Measurements from ENCODE around the gene MIDN.

The MIDN gene

DNA sequence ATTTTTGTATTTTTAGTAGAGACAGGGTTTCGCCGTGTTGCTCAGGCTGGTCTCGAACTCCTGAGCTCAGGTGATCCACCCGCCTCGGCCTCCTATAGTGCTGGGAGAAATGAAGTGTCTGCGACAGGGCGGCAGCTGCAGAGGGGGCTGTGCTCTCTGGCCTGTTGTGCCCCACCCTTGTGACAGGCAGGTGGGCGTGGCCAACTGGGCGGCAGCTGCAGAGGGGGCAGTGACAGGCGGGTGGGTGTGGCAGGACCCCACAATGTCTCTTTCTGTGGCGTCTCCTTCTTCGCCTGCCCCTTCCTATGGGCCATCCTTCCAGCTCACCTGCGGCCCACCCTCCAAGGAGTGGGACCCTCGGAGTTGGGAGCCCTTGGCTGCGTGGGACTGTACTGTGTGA lies 31.0 kb upstream of the MIDN start:
- Histone ChIP-seq H3K27ac (ENCODE audit: low read depth, low read length) (no peak overlapping the region), H4K20me1 (ENCODE audit: control insufficient read depth, insufficient read depth, low read depth, low read length) (peaks cover 8% of the 10 kb centered on the region; the same call in 1 of the 2 replicates), H3K4me1 (ENCODE audit: control insufficient read depth, low read length) (peaks cover 8% of the 10 kb centered on the region), H3K9me3 (ENCODE audit: control insufficient read depth, insufficient read depth, low read length) (no peaks in the 10 kb centered on the region), H3K4me2 (ENCODE audit: low read length) (no peak overlapping the region), H3F3A (ENCODE audit: control insufficient read depth, insufficient read depth) (no peaks in the 10 kb centered on the region), H3K79me2 (ENCODE audit: control insufficient read depth, low read length) (peaks cover 81% of the 10 kb centered on the region), H3K4me3 (ENCODE audit: low read length) (no peak overlapping the region), H3K27me3 (ENCODE audit: control insufficient read depth, low read length) (no peaks in the 10 kb centered on the region), H3K9me2 (replicated peaks; ENCODE audit: control insufficient read depth, low read length) (no peaks in the 10 kb centered on the region), H3K36me3 (ENCODE audit: control insufficient read depth, low read length) (peaks cover 39% of the 10 kb centered on the region)
- TF ChIP-seq, protein P1, sequence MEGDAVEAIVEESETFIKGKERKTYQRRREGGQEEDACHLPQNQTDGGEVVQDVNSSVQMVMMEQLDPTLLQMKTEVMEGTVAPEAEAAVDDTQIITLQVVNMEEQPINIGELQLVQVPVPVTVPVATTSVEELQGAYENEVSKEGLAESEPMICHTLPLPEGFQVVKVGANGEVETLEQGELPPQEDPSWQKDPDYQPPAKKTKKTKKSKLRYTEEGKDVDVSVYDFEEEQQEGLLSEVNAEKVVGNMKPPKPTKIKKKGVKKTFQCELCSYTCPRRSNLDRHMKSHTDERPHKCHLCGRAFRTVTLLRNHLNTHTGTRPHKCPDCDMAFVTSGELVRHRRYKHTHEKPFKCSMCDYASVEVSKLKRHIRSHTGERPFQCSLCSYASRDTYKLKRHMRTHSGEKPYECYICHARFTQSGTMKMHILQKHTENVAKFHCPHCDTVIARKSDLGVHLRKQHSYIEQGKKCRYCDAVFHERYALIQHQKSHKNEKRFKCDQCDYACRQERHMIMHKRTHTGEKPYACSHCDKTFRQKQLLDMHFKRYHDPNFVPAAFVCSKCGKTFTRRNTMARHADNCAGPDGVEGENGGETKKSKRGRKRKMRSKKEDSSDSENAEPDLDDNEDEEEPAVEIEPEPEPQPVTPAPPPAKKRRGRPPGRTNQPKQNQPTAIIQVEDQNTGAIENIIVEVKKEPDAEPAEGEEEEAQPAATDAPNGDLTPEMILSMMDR (IDR thresholded peaks at IDR 0.05; ENCODE audit: low read depth, low read length, poor library complexity, severe bottlenecking) = no peak

DNA sequence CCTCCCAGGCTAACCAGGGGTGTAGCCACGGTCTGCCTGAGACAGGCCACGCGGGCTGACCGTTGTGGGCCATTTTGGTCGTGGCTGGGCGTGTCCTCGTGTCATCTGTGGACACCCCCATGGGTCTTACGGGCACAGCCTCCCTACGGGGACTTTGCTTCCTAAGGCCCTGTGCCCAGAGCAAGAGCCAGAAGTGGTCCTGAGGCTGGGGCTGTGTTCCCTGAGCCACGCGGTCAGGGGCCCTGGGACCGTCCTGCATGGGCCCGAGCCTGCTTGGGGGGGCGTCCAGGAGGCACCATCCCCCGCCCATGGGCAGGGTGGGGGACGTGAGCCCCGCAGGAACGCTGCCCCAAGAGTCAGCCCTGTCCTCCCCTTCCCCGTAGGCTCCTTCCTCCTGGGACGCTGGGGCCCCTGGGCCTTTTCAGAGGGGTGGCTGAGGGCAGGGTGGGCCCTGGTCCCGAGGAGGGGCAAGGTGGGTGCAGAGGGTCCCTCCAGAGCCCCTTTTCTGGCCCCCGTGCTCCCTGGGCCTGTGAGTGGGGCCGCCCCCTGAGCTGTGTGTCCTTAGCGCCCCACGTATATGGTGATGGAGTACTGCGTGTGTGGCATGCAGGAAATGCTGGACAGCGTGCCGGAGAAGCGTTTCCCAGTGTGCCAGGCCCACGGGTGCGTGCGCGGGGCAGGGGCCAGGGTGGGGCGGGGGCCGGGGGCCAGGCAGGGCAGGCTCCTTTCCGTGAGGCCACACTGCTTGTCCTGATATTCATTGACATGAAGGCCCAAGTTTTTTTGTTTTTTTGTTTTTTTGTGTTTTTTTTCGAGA lies 29.4 kb upstream of the MIDN start:
- H3K27me3 ChIP-seq (ENCODE audit: control insufficient read depth, low read length) = no peaks in the 10 kb centered on the region
- no peaks in the 10 kb centered on the region for H3K9me2 ChIP-seq (replicated peaks; ENCODE audit: control insufficient read depth, low read length)
- 0 out of 2 replicates have a peak, but pooled peaks cover under 1% of the 10 kb centered on the region for H3K4me1 ChIP-seq (ENCODE audit: control insufficient read depth, low read length)
- H3K27ac ChIP-seq (ENCODE audit: low read depth, low read length) = no peak overlapping the region
- peaks cover 47% of the 10 kb centered on the region for H3K36me3 ChIP-seq (ENCODE audit: control insufficient read depth, low read length)
- H3K9me3 ChIP-seq (ENCODE audit: control insufficient read depth, insufficient read depth, low read length) = no peaks in the 10 kb centered on the region
- peaks cover 8% of the 10 kb centered on the region; the same call in 1 of the 2 replicates for H4K20me1 ChIP-seq (ENCODE audit: control insufficient read depth, insufficient read depth, low read depth, low read length)
- no peak overlapping the region for H3K4me3 ChIP-seq (ENCODE audit: low read length)
- TF ChIP-seq, protein P1 (IDR thresholded peaks at IDR 0.05; ENCODE audit: low read depth, low read length, poor library complexity, severe bottlenecking) = no peak
- TF ChIP-seq EZH2phosphoT487 (IDR thresholded peaks at IDR 0.05; ENCODE audit: borderline replicate concordance, low read length) = no peak
- H3K4me2 ChIP-seq (ENCODE audit: low read length) = no peak overlapping the region
- H3F3A ChIP-seq (ENCODE audit: control insufficient read depth, insufficient read depth) = no peaks in the 10 kb centered on the region
- H3K79me2 ChIP-seq (ENCODE audit: control insufficient read depth, low read length) = peaks cover 65% of the 10 kb centered on the region

GRCh38 chr19:1219786-1220476 lies 28.5 kb upstream of the MIDN start:
- Histone ChIP-seq H4K20me1 (ENCODE audit: control insufficient read depth, insufficient read depth, low read depth, low read length) (peaks cover 5% of the 10 kb centered on the region; the same call in 1 of the 2 replicates), H3F3A (ENCODE audit: control insufficient read depth, insufficient read depth) (no peaks in the 10 kb centered on the region), H3K27ac (ENCODE audit: low read depth, low read length) (no peak overlapping the region), H3K27me3 (ENCODE audit: control insufficient read depth, low read length) (no peaks in the 10 kb centered on the region), H3K4me2 (ENCODE audit: low read length) (no peak overlapping the region), H3K4me1 (ENCODE audit: control insufficient read depth, low read length) (no peaks in the 10 kb centered on the region), H3K9me3 (ENCODE audit: control insufficient read depth, insufficient read depth, low read length) (no peaks in the 10 kb centered on the region), H3K4me3 (ENCODE audit: low read length) (no peak overlapping the region), H3K9me2 (replicated peaks; ENCODE audit: control insufficient read depth, low read length) (no peaks in the 10 kb centered on the region), H3K36me3 (ENCODE audit: control insufficient read depth, low read length) (peaks cover 48% of the 10 kb centered on the region), H3K79me2 (ENCODE audit: control insufficient read depth, low read length) (peaks cover 55% of the 10 kb centered on the region)
- no peak for TF ChIP-seq EZH2phosphoT487 (IDR thresholded peaks at IDR 0.05; ENCODE audit: borderline replicate concordance, low read length)
- TF ChIP-seq, protein P1 (IDR thresholded peaks at IDR 0.05; ENCODE audit: low read depth, low read length, poor library complexity, severe bottlenecking) = no peak
